ENCODE data around the gene DCAF12. TPM values are rescaled to one million over a fixed set of nuclear protein-coding genes. Genes with fewer than 3 reads are reported as not detected.
"Not testable (repeated sequence)": the region's sequence is repeated elsewhere in the genome, so short reads cannot be mapped to it uniquely, and the experiment has no call there.

Gene DCAF12
- total RNA-seq, 2 donors from 2014 or later, result 37.9 to 41.5 TPM

GRCh38 chr9:34151398-34151797, 24.9 kb upstream of the DCAF12 start:
- no peaks in the 10 kb centered on the region for H3K36me3 ChIP-seq
- H3K27me3 ChIP-seq, result no peaks in the 10 kb centered on the region
- H3K4me1 ChIP-seq, result no peaks in the 10 kb centered on the region
- intact Hi-C loops (cut with DNase I), result loop anchor here (10.0 kb wide), 1 partner anchor 57 kb away; no protein-coding TSS in a partner anchor
- H3K4me3 ChIP-seq, result no peak overlapping the region
- DNase-seq, result no peak
- no peaks in the 10 kb centered on the region for H3K9me3 ChIP-seq
- no peak overlapping the region for H3K9ac ChIP-seq (ENCODE audit: low read depth in 2 of 2, low read length in 2 of 2)
- no peak overlapping the region for H3K27ac ChIP-seq
- TF ChIP-seq CTCF (IDR thresholded peaks at IDR 0.05), result no peak

- no peak overlapping the region for H3K27ac ChIP-seq
- no peak for DNase-seq
- H3K4me3 ChIP-seq, result no peak overlapping the region
- no peak for TF ChIP-seq CTCF (IDR thresholded peaks at IDR 0.05)
- no peaks in the 10 kb centered on the region for H3K36me3 ChIP-seq
- H3K27me3 ChIP-seq, result no peaks in the 10 kb centered on the region
- no peaks in the 10 kb centered on the region for H3K9me3 ChIP-seq
- intact Hi-C loops (cut with DNase I), result no loop called here
- H3K4me1 ChIP-seq, result no peaks in the 10 kb centered on the region
- no peak overlapping the region for H3K9ac ChIP-seq (ENCODE audit: low read depth in 2 of 2, low read length in 2 of 2)
Observed at GRCh38 chr9:34145165-34145564, 18.7 kb upstream of the DCAF12 start.

- intact Hi-C loops (cut with DNase I), result no loop called here
- DNase-seq, result no peak
- H3K4me3 ChIP-seq, result no peak overlapping the region
- H3K27me3 ChIP-seq, result no peaks in the 10 kb centered on the region
- no peak overlapping the region for H3K9ac ChIP-seq (ENCODE audit: low read depth in 2 of 2, low read length in 2 of 2)
- no peaks in the 10 kb centered on the region for H3K4me1 ChIP-seq
- no peak overlapping the region for H3K27ac ChIP-seq
- H3K9me3 ChIP-seq, result no peaks in the 10 kb centered on the region
- no peaks in the 10 kb centered on the region for H3K36me3 ChIP-seq
- TF ChIP-seq CTCF (IDR thresholded peaks at IDR 0.05), result no peak
Observed at GRCh38 chr9:34143116-34143515, 16.6 kb upstream of the DCAF12 start.

GRCh38 chr9:34140853-34141252, 14.4 kb upstream of the DCAF12 start:
- no peak overlapping the region for H3K4me3 ChIP-seq
- H3K36me3 ChIP-seq, result no peaks in the 10 kb centered on the region
- H3K27me3 ChIP-seq, result no peaks in the 10 kb centered on the region
- no peak for TF ChIP-seq CTCF (IDR thresholded peaks at IDR 0.05)
- no peaks in the 10 kb centered on the region for H3K9me3 ChIP-seq
- no peak overlapping the region for H3K9ac ChIP-seq (ENCODE audit: low read depth in 2 of 2, low read length in 2 of 2)
- H3K4me1 ChIP-seq, result no peaks in the 10 kb centered on the region
- H3K27ac ChIP-seq, result no peak overlapping the region
- intact Hi-C loops (cut with DNase I), result no loop called here
- no peak for DNase-seq

GRCh38 chr9:34139477-34140146, 13.1 kb upstream of the DCAF12 start:
- Histone ChIP-seq H3K4me1 (no peaks in the 10 kb centered on the region), H3K27me3 (no peaks in the 10 kb centered on the region), H3K4me3 (no peak overlapping the region), H3K36me3 (no peaks in the 10 kb centered on the region), H3K9ac (ENCODE audit: low read depth in 2 of 2, low read length in 2 of 2) (no peak overlapping the region), H3K27ac (no peak overlapping the region), H3K9me3 (no peaks in the 10 kb centered on the region)
- intact Hi-C loops (cut with DNase I), result no loop called here
- no peak for TF ChIP-seq CTCF (IDR thresholded peaks at IDR 0.05)
- peak; percentile 22 for DNase-seq

- H3K27me3 ChIP-seq; H3K27ac ChIP-seq; DNase-seq; H3K9ac ChIP-seq (ENCODE audit: low read depth in 2 of 2, low read length in 2 of 2); H3K9me3 ChIP-seq; intact Hi-C loops (cut with DNase I); H3K36me3 ChIP-seq; H3K4me1 ChIP-seq; H3K4me3 ChIP-seq: not testable (repeated sequence)
Observed at GRCh38 chr9:34138644-34139043, 12.1 kb upstream of the DCAF12 start.

All from colonic mucosa (tissue), 4 donors.